Heart right ventricle (tissue), 16 donors: ENCODE measurements around the gene ANKRD12. TPM values are rescaled to one million over a fixed set of nuclear protein-coding genes. Genes with fewer than 3 reads are reported as not detected.
"Not testable (repeated sequence)": the region's sequence is repeated elsewhere in the genome, so short reads cannot be mapped to it uniquely, and the experiment has no call there.

ENCODE experiments used
- ATAC-seq, 8 donors: fragments of 200-7000 bp; cut with Tn5 transposase; one replicate each; pipeline ENCODE4 v1.9.1; 2020; ENCODE audit warnings: mild to moderate bottlenecking in 8 of 8, moderate library complexity in 8 of 8, moderate number of reproducible peaks in 1 of 8
- DNase-seq, 2 donors: peaks; one replicate each; pipeline ENCODE4 v3.0.0-alpha.2; 2020
- H3K27ac ChIP-seq, 10 donors: fragments of 200-600 bp; sonication (generic) in 2 of 10; one replicate each; pipeline versions ENCODE4 v1.5.0 to v1.8.0; 2020 to 2022; ENCODE audit warnings: mild to moderate bottlenecking in 3 of 10
- H3K27me3 ChIP-seq, 7 donors: fragments of 200-600 bp; one replicate each; pipeline ENCODE4 v1.8.0; 2021 to 2022; ENCODE audit warnings: mild to moderate bottlenecking in 2 of 7
- H3K36me3 ChIP-seq, 9 donors: fragments of 200-600 bp; sonication (generic) in 1 of 9; one replicate each; pipeline versions ENCODE4 v1.5.0 to v1.8.0; 2020 to 2022; ENCODE audit warnings: mild to moderate bottlenecking in 2 of 9
- H3K4me1 ChIP-seq, 9 donors: fragments of 200-600 bp; sonication (generic) in 1 of 9; one replicate each; pipeline versions ENCODE4 v1.5.0 to v1.8.0; 2020 to 2022; ENCODE audit warnings: mild to moderate bottlenecking in 4 of 9
- H3K4me3 ChIP-seq, 10 donors: fragments of 200-600 bp; sonication (generic) in 2 of 10; one replicate each; pipeline versions ENCODE4 v1.5.0 to v1.8.0; 2020 to 2022; ENCODE audit warnings: mild to moderate bottlenecking in 7 of 10, moderate library complexity in 2 of 10
- H3K9me3 ChIP-seq, 11 donors: fragments of 200-600 bp in 10 of 11; sonication (generic) in 2 of 11; one replicate each; pipeline versions ENCODE4 v1.5.0 to v1.8.0; 2013 to 2022; ENCODE audit warnings: mild to moderate bottlenecking in 2 of 11, control low read depth in 1 of 11, moderate library complexity in 1 of 11
- CTCF ChIP-seq, 9 donors: fragments of 200-600 bp; sonication (generic) in 2 of 9; IDR thresholded peaks; one replicate each; pipeline versions ENCODE4 v1.5.0 to v1.8.0; 2021 to 2022; ENCODE audit warnings: antibody characterized with exemption in 9 of 9, mild to moderate bottlenecking in 5 of 9, moderate library complexity in 1 of 9
- WGBS, 2 donors: extraction: QIAGEN DNeasy Blood & Tissue Kit; methylation state at CpG; one replicate each; pipeline ENCODE4 v1.1.7; 2013; ENCODE audit warnings: inconsistent platforms in 1 of 2; 5-methylcytosine and 5-hydroxymethylcytosine counted together
- intact Hi-C, 10 donors: fragments of 100-400 bp; cut with DNase I; formaldehyde crosslinking; loops; one replicate each; pipeline versions ENCODE4 v1.11.1 to v1.14.2; 2022
- polyA plus RNA-seq, 2 donors: library from polyadenylated mRNA; stranded (reverse); fragments of 200-250 nt; gene quantifications; one replicate each; pipeline ENCODE4 v1.2.3, GENCODE V29; 2013
- total RNA-seq, 10 donors: library from RNA; stranded (reverse); fragmentation: NEBNext Ultra II Directional in 3 of 10; extraction: Animal tissue kit (Norgen Biotek cat#: 25700) in 3 of 10; gene quantifications; one replicate each; pipeline versions ENCODE4 v1.2.1 to v1.2.4, GENCODE V29; 2021 to 2023
- donor health status: Arrhythmogenic right ventricular cardiomyopathy.
- donor health status: ischemic (EF 13 %, LVEDD 7.1; RV severe dilation, severe dysfunction).
- donor health status: healthy with polysubstance abuse.
- donor health status: DM: no; HTN: yes; CAD: no.
- donor health status: DM: no; HTN: no; CAD: no.
- donor health status: ischemic (EF 25% LVEDD 6.9; RV normal size, moderate dysfunction).
- donor health status: ischemic (EF 25% LVEDD 5.7; RV mildly dilated, moderate dysfunction).
- donor health status: healthy.
- donor health status: DM: yes; HTN: yes; CAD: no.
- donor health status: Ischemic cardiomyopathy.
- donor health status: ischemic (EF 35%, LVEDD 5.7; RV mildly dilated, moderate dysfunction).
- donor health status: nonischemic (EF 11% LVEDD 7.7; RV severe dilation, severe dysfunction).
- donor health status: DM: yes; HTN: yes; CAD: no.
- donor health status: PGD.
- donor health status: ischemic (EF 29% LVEDD 5.4; RV normal size, mild dysfunction).
- donor health status: nonischemic (EF 23%, LVEDD 6.1; RV moderate dilation, normal function).

The ANKRD12 gene
- total and polyA plus RNA-seq, 12 donors = 3.1 to 70.2 (median 55.5) TPM

- Histone ChIP-seq H3K27ac (no peak overlapping the region), H3K9me3 (peaks cover 0 to 30% (median 6%) of the 10 kb centered on the region in 11 donors), H3K4me3 (no peak overlapping the region), H3K4me1 (peaks cover 0 to 43% (median 15%) of the 10 kb centered on the region in 9 donors), H3K27me3 (no peaks in the 10 kb centered on the region), H3K36me3 (peaks cover 0 to 3% (median 0%) of the 10 kb centered on the region in 9 donors)
- 91 to 92% methylated on average over 4 of the region's 4 CpGs for WGBS, 2 donors
- intact Hi-C loops = no loop called here
- ATAC-seq = no peak
- DNase-seq = no peak
- TF ChIP-seq CTCF (IDR thresholded peaks at IDR 0.05) = no peak
Measured at GRCh38 chr18:9160014-9160413, 23.4 kb downstream of the ANKRD12 start.

- H3K27ac ChIP-seq, intact Hi-C loops, H3K4me3 ChIP-seq, H3K27me3 ChIP-seq, ATAC-seq, H3K36me3 ChIP-seq, DNase-seq: not testable (repeated sequence)
- Histone ChIP-seq H3K9me3 (peaks cover 0 to 38% (median 6%) of the 10 kb centered on the region in 11 donors), H3K4me1 (peaks cover 0 to 26% (median 12%) of the 10 kb centered on the region in 9 donors)
- 96 to 99% methylated on average over 4 of the region's 4 CpGs for WGBS, 2 donors
Measured at GRCh38 chr18:9162663-9163062, 26.1 kb downstream of the ANKRD12 start.

- Histone ChIP-seq H3K4me1 (peaks cover 0 to 17% (median 7%) of the 10 kb centered on the region in 9 donors), H3K9me3 (peaks cover 0 to 39% (median 6%) of the 10 kb centered on the region in 11 donors)
- H3K27ac ChIP-seq, intact Hi-C loops, ATAC-seq, DNase-seq, H3K27me3 ChIP-seq, H3K4me3 ChIP-seq, H3K36me3 ChIP-seq: not testable (repeated sequence)
Measured at GRCh38 chr18:9164149-9164548, 27.6 kb downstream of the ANKRD12 start.

- intact Hi-C loops, H3K27ac ChIP-seq, H3K4me3 ChIP-seq, ATAC-seq, H3K36me3 ChIP-seq, H3K4me1 ChIP-seq, H3K27me3 ChIP-seq, DNase-seq: not testable (repeated sequence)
- H3K9me3 ChIP-seq = peaks cover 0 to 43% (median 9%) of the 10 kb centered on the region in 11 donors
- 96 to 100% methylated on average over 3 of the region's 3 CpGs for WGBS, 2 donors
Measured at GRCh38 chr18:9165883-9166282, 29.3 kb downstream of the ANKRD12 start.

- intact Hi-C loops, DNase-seq, H3K27me3 ChIP-seq, H3K4me3 ChIP-seq, H3K36me3 ChIP-seq, ATAC-seq, H3K27ac ChIP-seq: not testable (repeated sequence)
- H3K4me1 ChIP-seq = peaks cover 2 to 40% (median 23%) of the 10 kb centered on the region in 9 donors
- WGBS, 2 donors = 89 to 90% methylated on average over 3 of the region's 3 CpGs
- H3K9me3 ChIP-seq = peaks cover 0 to 27% (median under 1%) of the 10 kb centered on the region in 11 donors
Measured at GRCh38 chr18:9169515-9169914, 32.9 kb downstream of the ANKRD12 start.

- not testable (repeated sequence) for H3K4me3 ChIP-seq, H3K27me3 ChIP-seq, H3K36me3 ChIP-seq, ATAC-seq, DNase-seq, H3K27ac ChIP-seq
- Histone ChIP-seq H3K4me1 (peaks cover 2 to 61% (median 38%) of the 10 kb centered on the region in 9 donors), H3K9me3 (peaks cover 0 to 15% (median 0%) of the 10 kb centered on the region in 11 donors)
- WGBS, 2 donors = 91 to 98% methylated on average over 2 to 3 of the region's 3 CpGs
- intact Hi-C loops = loop anchor here in 1 of 10 donors (2.0 kb wide), 1 partner anchor 31 kb away; no protein-coding TSS in a partner anchor
Measured at GRCh38 chr18:9171919-9172318, 35.3 kb downstream of the ANKRD12 start.

- DNase-seq = no peak
- intact Hi-C loops = loop anchor here in 1 of 10 donors (2.0 kb wide), 1 partner anchor 30 kb away; no protein-coding TSS in a partner anchor
- TF ChIP-seq CTCF (IDR thresholded peaks at IDR 0.05) = no peak
- H3K9me3 ChIP-seq = peaks cover 0 to 15% (median 0%) of the 10 kb centered on the region in 11 donors
- no peak overlapping the region for H3K4me3 ChIP-seq
- H3K27ac ChIP-seq = no peak overlapping the region
- H3K27me3 ChIP-seq = no peaks in the 10 kb centered on the region
- H3K36me3 ChIP-seq = peaks cover 0 to 3% (median 0%) of the 10 kb centered on the region in 9 donors
- peaks cover 2 to 68% (median 44%) of the 10 kb centered on the region in 9 donors for H3K4me1 ChIP-seq
- ATAC-seq = no peak
- 85 to 88% methylated on average over 4 of the region's 4 CpGs for WGBS, 2 donors
Measured at GRCh38 chr18:9172506-9173127, 36.0 kb downstream of the ANKRD12 start.
